ENCODE results near the gene MKKS. TPM values are rescaled to one million over a fixed set of nuclear protein-coding genes. Genes with fewer than 3 reads are reported as not detected.

Gene MKKS
- total and polyA plus RNA-seq, 2 of the 13 experiments (the other 11 are each of a cell fraction or from before 2014, with no cell fraction given), result 26.7 to 34.5 TPM

DNA sequence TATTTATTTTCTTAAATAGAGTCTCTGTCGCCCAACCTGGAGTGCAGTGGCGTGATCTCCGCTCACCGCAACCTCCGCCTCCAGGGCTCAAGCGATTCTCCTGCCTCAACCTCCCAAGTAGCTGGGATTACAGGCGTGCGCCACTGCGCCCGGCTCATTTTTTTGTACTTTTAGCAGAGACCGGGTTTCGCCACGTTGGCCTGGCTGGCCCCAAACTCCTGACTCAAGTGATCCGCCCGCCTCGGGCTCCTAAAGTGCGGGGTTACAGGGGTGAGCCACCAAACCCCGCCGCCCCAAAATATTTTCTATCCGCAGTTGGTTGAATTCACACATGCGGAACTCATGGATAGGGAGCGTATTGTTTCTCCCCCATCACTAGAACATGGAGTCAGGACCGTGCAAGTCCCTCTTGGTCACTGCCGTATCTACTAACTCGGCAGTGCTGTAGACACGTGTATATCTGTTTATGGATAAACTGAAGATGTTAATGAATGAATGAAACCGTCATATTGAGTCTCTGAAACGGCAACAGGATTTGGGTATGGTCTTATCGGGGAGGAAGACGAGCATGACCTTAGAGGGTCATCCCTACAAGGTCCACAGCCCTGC is 904 bp downstream of the MKKS start (continued):
- TF ChIP-seq HNF4G (IDR thresholded peaks at IDR 0.05; ENCODE audit: borderline replicate concordance, low read depth, low read length) (no peak), HNF4G (CRISPR knock-in tag; IDR thresholded peaks at IDR 0.05; ENCODE audit: borderline replicate concordance, low read depth) (no peak), TBX2 (CRISPR knock-in tag; IDR thresholded peaks at IDR 0.05; ENCODE audit: borderline replicate concordance) (no peak), ZNF441 (CRISPR knock-in tag; IDR thresholded peaks at IDR 0.05; ENCODE audit: borderline replicate concordance) (0 out of 2 replicates have a peak, but pooled peaks have one; percentile 35), PPARG (CRISPR knock-in tag; conservative IDR thresholded peaks at IDR 0.05) (no peak), NR2C2 (CRISPR knock-in tag; IDR thresholded peaks at IDR 0.05; ENCODE audit: borderline replicate concordance) (no peak), MYNN (CRISPR knock-in tag; IDR thresholded peaks at IDR 0.05; ENCODE audit: low read depth) (no peak; the same call in 1 of the 2 replicates), KMT2A (CRISPR knock-in tag; IDR thresholded peaks at IDR 0.05) (no peak), MEF2D (CRISPR knock-in tag; IDR thresholded peaks at IDR 0.05) (no peak), ZZZ3 (CRISPR knock-in tag; IDR thresholded peaks at IDR 0.05; ENCODE audit: borderline replicate concordance) (no peak), ZFYVE20 (CRISPR knock-in tag; IDR thresholded peaks at IDR 0.05; ENCODE audit: borderline replicate concordance, low read depth) (no peak)
- TF ChIP-seq, protein P1, sequence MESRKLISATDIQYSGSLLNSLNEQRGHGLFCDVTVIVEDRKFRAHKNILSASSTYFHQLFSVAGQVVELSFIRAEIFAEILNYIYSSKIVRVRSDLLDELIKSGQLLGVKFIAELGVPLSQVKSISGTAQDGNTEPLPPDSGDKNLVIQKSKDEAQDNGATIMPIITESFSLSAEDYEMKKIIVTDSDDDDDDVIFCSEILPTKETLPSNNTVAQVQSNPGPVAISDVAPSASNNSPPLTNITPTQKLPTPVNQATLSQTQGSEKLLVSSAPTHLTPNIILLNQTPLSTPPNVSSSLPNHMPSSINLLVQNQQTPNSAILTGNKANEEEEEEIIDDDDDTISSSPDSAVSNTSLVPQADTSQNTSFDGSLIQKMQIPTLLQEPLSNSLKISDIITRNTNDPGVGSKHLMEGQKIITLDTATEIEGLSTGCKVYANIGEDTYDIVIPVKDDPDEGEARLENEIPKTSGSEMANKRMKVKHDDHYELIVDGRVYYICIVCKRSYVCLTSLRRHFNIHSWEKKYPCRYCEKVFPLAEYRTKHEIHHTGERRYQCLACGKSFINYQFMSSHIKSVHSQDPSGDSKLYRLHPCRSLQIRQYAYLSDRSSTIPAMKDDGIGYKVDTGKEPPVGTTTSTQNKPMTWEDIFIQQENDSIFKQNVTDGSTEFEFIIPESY (CRISPR knock-in tag; IDR thresholded peaks at IDR 0.05), result peak; percentile 59; the same call in 1 of the 2 replicates
- TF ChIP-seq, protein P2, sequence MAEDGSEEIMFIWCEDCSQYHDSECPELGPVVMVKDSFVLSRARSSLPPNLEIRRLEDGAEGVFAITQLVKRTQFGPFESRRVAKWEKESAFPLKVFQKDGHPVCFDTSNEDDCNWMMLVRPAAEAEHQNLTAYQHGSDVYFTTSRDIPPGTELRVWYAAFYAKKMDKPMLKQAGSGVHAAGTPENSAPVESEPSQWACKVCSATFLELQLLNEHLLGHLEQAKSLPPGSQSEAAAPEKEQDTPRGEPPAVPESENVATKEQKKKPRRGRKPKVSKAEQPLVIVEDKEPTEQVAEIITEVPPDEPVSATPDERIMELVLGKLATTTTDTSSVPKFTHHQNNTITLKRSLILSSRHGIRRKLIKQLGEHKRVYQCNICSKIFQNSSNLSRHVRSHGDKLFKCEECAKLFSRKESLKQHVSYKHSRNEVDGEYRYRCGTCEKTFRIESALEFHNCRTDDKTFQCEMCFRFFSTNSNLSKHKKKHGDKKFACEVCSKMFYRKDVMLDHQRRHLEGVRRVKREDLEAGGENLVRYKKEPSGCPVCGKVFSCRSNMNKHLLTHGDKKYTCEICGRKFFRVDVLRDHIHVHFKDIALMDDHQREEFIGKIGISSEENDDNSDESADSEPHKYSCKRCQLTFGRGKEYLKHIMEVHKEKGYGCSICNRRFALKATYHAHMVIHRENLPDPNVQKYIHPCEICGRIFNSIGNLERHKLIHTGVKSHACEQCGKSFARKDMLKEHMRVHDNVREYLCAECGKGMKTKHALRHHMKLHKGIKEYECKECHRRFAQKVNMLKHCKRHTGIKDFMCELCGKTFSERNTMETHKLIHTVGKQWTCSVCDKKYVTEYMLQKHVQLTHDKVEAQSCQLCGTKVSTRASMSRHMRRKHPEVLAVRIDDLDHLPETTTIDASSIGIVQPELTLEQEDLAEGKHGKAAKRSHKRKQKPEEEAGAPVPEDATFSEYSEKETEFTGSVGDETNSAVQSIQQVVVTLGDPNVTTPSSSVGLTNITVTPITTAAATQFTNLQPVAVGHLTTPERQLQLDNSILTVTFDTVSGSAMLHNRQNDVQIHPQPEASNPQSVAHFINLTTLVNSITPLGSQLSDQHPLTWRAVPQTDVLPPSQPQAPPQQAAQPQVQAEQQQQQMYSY (CRISPR knock-in tag; IDR thresholded peaks at IDR 0.05), result no peak
- TF ChIP-seq, protein P3, sequence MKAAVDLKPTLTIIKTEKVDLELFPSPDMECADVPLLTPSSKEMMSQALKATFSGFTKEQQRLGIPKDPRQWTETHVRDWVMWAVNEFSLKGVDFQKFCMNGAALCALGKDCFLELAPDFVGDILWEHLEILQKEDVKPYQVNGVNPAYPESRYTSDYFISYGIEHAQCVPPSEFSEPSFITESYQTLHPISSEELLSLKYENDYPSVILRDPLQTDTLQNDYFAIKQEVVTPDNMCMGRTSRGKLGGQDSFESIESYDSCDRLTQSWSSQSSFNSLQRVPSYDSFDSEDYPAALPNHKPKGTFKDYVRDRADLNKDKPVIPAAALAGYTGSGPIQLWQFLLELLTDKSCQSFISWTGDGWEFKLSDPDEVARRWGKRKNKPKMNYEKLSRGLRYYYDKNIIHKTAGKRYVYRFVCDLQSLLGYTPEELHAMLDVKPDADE (CRISPR knock-in tag; IDR thresholded peaks at IDR 0.05), result no peak

All from HepG2 (cell line).